Stimulated activated CD4-positive, alpha-beta T cell treated with anti-CD3 and anti-CD28 coated beads, Interleukin-1b, Interleukin-23, amount 100 ng/mL, for 24 hours (primary cell): ENCODE data around the gene GALNT14.

Experiments
- DNase-seq, 4 experiments: peaks; one replicate each; pipeline ENCODE4 v3.0.0-alpha.2; 2020; ENCODE audit warnings: low read depth in 4 of 4, low spot score in 1 of 4

GALNT14 gene

GRCh38 chr2:30981096-30981495 is 157.1 kb downstream of the GALNT14 start:
- DNase-seq = no peak

- no peak for DNase-seq
Measured at GRCh38 chr2:30979822-30980245, 158.4 kb downstream of the GALNT14 start.

GRCh38 chr2:30978854-30979253 is 159.4 kb downstream of the GALNT14 start:
- no peak for DNase-seq

- no peak for DNase-seq
Measured at GRCh38 chr2:30978044-30978443, 160.2 kb downstream of the GALNT14 start.

GRCh38 chr2:30975156-30975555 is 163.1 kb downstream of the GALNT14 start:
- no peak for DNase-seq

GRCh38 chr2:30974554-30974953 is 163.7 kb downstream of the GALNT14 start:
- no peak for DNase-seq

- no peak for DNase-seq
Measured at GRCh38 chr2:30974092-30974491, 164.1 kb downstream of the GALNT14 start.

GRCh38 chr2:30971231-30972025 is 166.8 kb downstream of the GALNT14 start:
- no peak for DNase-seq

GRCh38 chr2:30968660-30969397 is 169.4 kb downstream of the GALNT14 start:
- no peak for DNase-seq

GRCh38 chr2:30966786-30967185 is 171.5 kb downstream of the GALNT14 start:
- no peak for DNase-seq

- DNase-seq = no peak
Measured at GRCh38 chr2:30965022-30965531, 173.2 kb downstream of the GALNT14 start.

GRCh38 chr2:30964334-30965005 is 173.8 kb downstream of the GALNT14 start:
- no peak for DNase-seq

- DNase-seq = no peak
Measured at GRCh38 chr2:30963184-30963583, 175.1 kb downstream of the GALNT14 start.

- DNase-seq = no peak
Measured at GRCh38 chr2:30960213-30960612, 178.0 kb downstream of the GALNT14 start.

- DNase-seq = no peak
Measured at GRCh38 chr2:30959653-30960052, 178.6 kb downstream of the GALNT14 start.

GRCh38 chr2:30958918-30959265 is 179.3 kb downstream of the GALNT14 start:
- no peak for DNase-seq

GRCh38 chr2:30958193-30958917 is 179.9 kb downstream of the GALNT14 start:
- DNase-seq = no peak

GRCh38 chr2:30957591-30957990 is 180.6 kb downstream of the GALNT14 start:
- no peak for DNase-seq

- no peak for DNase-seq
Measured at GRCh38 chr2:30956995-30957394, 181.2 kb downstream of the GALNT14 start.

GRCh38 chr2:30955516-30956132 is 182.6 kb downstream of the GALNT14 start:
- DNase-seq = no peak

- no peak for DNase-seq
Measured at GRCh38 chr2:30950339-30950738, 187.9 kb downstream of the GALNT14 start.
